GM19467 (cell line): ENCODE data around the gene DTD1.
"Not testable (repeated sequence)": the region's sequence is repeated elsewhere in the genome, so short reads cannot be mapped to it uniquely, and the experiment has no call there.

Experiments used
- ATAC-seq: cut with Tn5 transposase; IDR thresholded peaks from one replicate; pipeline ENCODE4 v1.9.1; 2021; ENCODE audit warnings: mild to moderate bottlenecking, moderate library complexity; ENCODE audit not compliant: unreplicated experiment

Gene DTD1

GRCh38 chr20:18738055-18738454, 150.2 kb downstream of the DTD1 start:
- no peak for ATAC-seq

- no peak for ATAC-seq
Observed at GRCh38 chr20:18738888-18739287, 151.0 kb downstream of the DTD1 start.

- ATAC-seq: no peak
Observed at GRCh38 chr20:18739751-18740166, 151.9 kb downstream of the DTD1 start.

GRCh38 chr20:18740726-18741125, 152.9 kb downstream of the DTD1 start:
- no peak for ATAC-seq

GRCh38 chr20:18742841-18743240, 155.0 kb downstream of the DTD1 start:
- no peak for ATAC-seq

- no peak for ATAC-seq
Observed at GRCh38 chr20:18743665-18744440, 156.0 kb downstream of the DTD1 start.

- no peak for ATAC-seq
Observed at GRCh38 chr20:18747090-18747489, 159.2 kb downstream of the DTD1 start.

GRCh38 chr20:18748987-18749386, 161.1 kb downstream of the DTD1 start:
- ATAC-seq: no peak

GRCh38 chr20:18749528-18749927, 161.7 kb downstream of the DTD1 start:
- ATAC-seq: no peak

GRCh38 chr20:18750735-18751134, 162.9 kb downstream of the DTD1 start:
- no peak for ATAC-seq

GRCh38 chr20:18754030-18754652, 166.3 kb downstream of the DTD1 start:
- peak; percentile 99 for ATAC-seq

GRCh38 chr20:18754653-18755045, 166.8 kb downstream of the DTD1 start:
- ATAC-seq: no peak

GRCh38 chr20:18760852-18761251, 173.0 kb downstream of the DTD1 start:
- not testable (repeated sequence) for ATAC-seq

- ATAC-seq: no peak
Observed at GRCh38 chr20:18767676-18768075, 179.8 kb downstream of the DTD1 start.

- ATAC-seq: no peak
Observed at GRCh38 chr20:18773566-18773965, 185.7 kb downstream of the DTD1 start.

- no peak for ATAC-seq
Observed at GRCh38 chr20:18774207-18774606, 186.4 kb downstream of the DTD1 start.

GRCh38 chr20:18775633-18776032, 187.8 kb downstream of the DTD1 start:
- no peak for ATAC-seq

GRCh38 chr20:18778690-18779392, 191.0 kb downstream of the DTD1 start:
- ATAC-seq: no peak

- ATAC-seq: no peak
Observed at GRCh38 chr20:18780385-18781130, 192.7 kb downstream of the DTD1 start.

GRCh38 chr20:18781509-18781908, 193.7 kb downstream of the DTD1 start:
- no peak for ATAC-seq

GRCh38 chr20:18783385-18783959, 195.6 kb downstream of the DTD1 start:
- ATAC-seq: no peak
